Bronchial smooth muscle cell (primary cell): ENCODE measurements around the gene GTPBP2. TPM values are rescaled to one million over a fixed set of nuclear protein-coding genes. Genes with fewer than 3 reads are reported as not detected.

ENCODE experiments used
- total RNA-seq: library from RNA; depleted of rRNA; stranded (reverse); fragments of >200 nt; gene quantifications from 2 replicates; pipeline ENCODE4 v1.2.1, GENCODE V29; 2014

Gene GTPBP2, protein sequence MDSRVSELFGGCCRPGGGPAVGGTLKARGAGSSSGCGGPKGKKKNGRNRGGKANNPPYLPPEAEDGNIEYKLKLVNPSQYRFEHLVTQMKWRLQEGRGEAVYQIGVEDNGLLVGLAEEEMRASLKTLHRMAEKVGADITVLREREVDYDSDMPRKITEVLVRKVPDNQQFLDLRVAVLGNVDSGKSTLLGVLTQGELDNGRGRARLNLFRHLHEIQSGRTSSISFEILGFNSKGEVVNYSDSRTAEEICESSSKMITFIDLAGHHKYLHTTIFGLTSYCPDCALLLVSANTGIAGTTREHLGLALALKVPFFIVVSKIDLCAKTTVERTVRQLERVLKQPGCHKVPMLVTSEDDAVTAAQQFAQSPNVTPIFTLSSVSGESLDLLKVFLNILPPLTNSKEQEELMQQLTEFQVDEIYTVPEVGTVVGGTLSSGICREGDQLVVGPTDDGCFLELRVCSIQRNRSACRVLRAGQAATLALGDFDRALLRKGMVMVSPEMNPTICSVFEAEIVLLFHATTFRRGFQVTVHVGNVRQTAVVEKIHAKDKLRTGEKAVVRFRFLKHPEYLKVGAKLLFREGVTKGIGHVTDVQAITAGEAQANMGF
- 38.6 and 55.8 TPM in 2 replicates for total RNA-seq

DNA sequence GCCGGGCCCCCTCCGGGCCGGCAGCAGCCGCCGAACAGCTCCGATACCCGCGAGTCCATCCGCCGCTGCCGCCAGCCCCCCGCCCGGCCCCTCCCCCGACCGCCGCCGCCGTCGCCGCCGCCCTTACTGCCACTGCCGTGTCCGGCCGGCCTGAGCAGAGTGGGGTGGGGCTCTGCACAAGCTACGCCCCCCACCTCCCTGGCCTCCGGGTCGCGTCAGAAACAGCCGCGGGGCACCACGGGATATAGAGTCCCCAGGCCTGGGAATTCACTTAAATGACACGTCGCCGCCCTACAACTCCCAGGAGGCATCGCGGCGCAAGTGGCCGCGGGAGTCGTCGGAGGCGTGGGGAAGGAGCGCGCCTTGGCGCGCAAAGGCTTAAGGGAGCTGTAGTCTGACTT, at the start of gene GTPBP2:
Gene GTPBP2 (minus strand): TSS at position 161 of the 401 bp plus-strand sequence. CDS start 102 bp downstream, at position 59.

DNA sequence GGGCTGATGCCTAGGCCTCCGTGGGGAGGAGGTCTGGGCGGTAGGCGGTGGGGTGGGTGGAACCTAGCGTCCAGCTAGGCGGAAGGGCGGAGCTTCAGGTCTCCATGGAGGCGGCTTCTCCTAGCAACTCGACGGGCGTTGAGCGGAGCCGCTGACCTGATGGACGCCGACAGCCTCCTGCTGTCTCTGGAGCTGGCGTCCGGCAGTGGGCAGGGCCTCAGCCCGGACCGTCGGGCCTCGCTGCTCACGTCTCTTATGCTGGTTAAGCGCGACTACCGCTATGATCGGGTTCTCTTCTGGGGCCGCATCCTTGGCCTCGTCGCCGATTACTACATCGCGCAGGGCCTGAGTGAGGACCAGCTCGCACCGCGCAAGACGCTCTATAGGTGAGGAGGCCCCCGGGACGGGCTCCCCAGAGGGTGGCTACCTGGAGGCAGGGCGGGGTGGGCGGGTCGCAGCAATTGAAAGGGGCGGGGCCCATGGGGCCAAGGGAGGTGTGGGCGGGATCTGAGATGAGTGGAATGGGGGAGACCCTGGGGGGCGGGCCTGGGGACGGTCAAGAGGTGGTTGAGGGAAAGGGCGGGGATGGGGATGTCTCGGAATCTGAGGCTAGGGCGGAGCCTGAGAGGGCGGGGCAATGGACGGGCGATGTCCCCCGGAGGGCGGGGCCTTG, 16.0 kb upstream of the GTPBP2 start, which contains the start of gene RSPH9:
Gene RSPH9 (plus strand): TSS at position 97 of the 673 bp plus-strand sequence. CDS start 63 bp downstream, at position 160.

DNA sequence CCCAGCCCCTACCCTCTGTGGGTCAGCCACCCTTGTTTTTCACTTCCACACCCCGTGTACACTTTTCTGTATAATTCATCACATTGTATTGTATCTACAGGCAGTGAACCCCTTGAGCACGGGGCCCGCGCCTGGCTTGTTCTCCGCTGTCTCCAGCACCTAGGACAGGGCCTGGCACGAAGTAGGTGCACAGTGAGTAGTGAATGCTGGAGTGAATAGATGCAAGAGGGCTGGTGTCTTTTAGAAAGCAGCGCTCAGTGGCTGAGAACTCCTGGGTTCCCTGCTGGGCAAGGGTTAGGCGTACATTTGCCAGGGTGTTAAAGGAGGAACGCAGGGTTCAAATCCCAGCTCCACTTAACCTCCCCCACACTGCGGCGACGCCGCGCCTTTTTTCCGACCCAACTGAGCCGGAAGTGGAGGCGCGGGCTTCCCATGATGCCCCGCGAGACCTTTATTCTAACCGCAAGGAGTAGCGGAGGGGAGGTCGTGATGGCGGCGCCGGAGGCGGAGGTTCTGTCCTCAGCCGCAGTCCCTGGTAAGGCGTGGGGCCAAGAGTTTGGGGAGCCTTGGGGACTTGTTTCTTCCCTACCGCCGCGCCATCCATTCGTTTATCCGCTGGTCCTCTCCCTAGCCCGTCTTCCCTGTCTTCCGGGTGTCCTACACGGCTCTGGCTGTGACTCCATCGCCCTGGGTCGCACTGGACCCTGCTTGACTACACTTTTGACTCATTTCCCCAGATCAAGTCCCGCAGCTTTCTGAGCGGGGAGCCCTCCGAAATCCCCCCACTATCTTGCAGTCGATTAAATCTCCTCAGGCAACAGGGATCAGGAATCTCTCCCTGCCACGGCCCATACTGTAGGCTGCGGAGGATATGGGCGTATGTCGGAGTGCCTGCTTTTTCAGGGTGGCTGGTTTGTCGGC, 6.6 kb upstream of the GTPBP2 start, which contains the start of gene MAD2L1BP:
Gene MAD2L1BP (plus strand): TSS at position 454 of the 921 bp plus-strand sequence. CDS start 36 bp downstream, at position 490.

DNA sequence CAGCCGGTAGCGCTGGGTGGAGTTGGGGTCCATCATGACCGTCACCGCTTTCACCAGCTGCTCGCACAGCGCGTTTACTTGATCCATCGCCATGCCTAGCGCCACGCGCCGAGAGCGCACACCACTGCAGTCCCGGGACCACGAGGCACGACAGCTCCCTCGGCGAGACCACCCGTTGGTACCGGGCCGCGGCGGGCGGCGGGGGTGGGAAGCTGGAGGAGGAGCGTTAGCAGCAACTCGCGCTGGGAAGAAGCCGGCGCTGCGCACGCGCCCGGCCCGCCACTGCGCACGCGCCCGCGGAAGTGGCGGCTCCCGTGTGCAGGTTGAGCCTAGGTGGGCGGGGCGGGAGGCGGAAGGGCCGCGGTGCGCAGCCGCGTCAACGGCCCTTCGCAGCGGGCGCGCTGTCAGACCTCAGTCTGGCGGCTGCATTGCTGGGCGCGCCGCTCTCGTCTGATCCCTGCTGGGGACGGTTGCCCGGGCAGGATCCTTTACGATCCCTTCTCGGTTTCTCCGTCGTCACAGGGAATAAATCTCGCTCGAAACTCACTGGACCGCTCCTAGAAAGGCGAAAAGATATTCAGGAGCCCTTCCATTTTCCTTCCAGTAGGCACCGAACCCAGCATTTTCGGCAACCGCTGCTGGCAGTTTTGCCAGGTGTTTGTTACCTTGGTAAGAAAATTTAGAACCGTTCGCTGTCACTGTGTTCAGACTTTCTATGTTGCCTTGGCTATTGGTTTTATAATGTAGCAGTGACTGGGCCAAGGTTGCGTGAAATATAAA, 53.1 kb downstream of the GTPBP2 start, which contains the start of the genes POLH and XPO5:
Gene POLH (plus strand): TSS at position 414 of the 780 bp plus-strand sequence. CDS start 6,135 bp downstream, outside the sequence.
Gene XPO5 (minus strand): TSS at position 267 of the 780 bp plus-strand sequence. CDS start 174 bp downstream, at position 93.

Other genes starting within 250 kb of the GTPBP2 start
- 15.6 and 16.7 TPM in 2 replicates for gene ABCC10, start 201.7 kb downstream of the GTPBP2 start, total RNA-seq
- 0.26 and 0.63 TPM in 2 replicates for gene DLK2, start 173.7 kb downstream of the GTPBP2 start, total RNA-seq
- gene TJAP1, start 151.7 kb downstream of the GTPBP2 start, total RNA-seq = 8.0 TPM in 2 replicates
- 0.47 and 0.60 TPM in 2 replicates for gene LRRC73, start 118.9 kb downstream of the GTPBP2 start, total RNA-seq
- 137 and 172 TPM in 2 replicates for gene YIPF3, start 112.3 kb downstream of the GTPBP2 start, total RNA-seq
- gene POLR1C, start 112.2 kb downstream of the GTPBP2 start, total RNA-seq = 21.0 and 22.8 TPM in 2 replicates
- gene XPO5, start 53.2 kb downstream of the GTPBP2 start, total RNA-seq = 11.3 and 13.6 TPM in 2 replicates
- 19.1 and 23.3 TPM in 2 replicates for gene POLH, start 53.1 kb downstream of the GTPBP2 start, total RNA-seq
- 15.6 and 19.7 TPM in 2 replicates for gene MAD2L1BP, start 6.6 kb upstream of the GTPBP2 start, total RNA-seq
- gene RSPH9, start 15.8 kb upstream of the GTPBP2 start, total RNA-seq = 0.95 and 1.7 TPM in 2 replicates
- gene MRPS18A, start 58.5 kb upstream of the GTPBP2 start, total RNA-seq = 36.1 and 37.5 TPM in 2 replicates
- 41.8 and 164 TPM in 2 replicates for gene VEGFA, start 140.9 kb upstream of the GTPBP2 start, total RNA-seq